Muscle of leg (tissue), 11 donors: Measurements from ENCODE around the gene COL23A1. TPM values are rescaled to one million over a fixed set of nuclear protein-coding genes. Genes with fewer than 3 reads are reported as not detected.
A peak's percentile ranks its signal among the peaks of the same experiment; 100 is the strongest.

Experiments
- DNase-seq: peaks from one replicate; pipeline ENCODE4 v3.0.0; 2013
- H3K27ac ChIP-seq: one replicate; pipeline ENCODE4 v1.5.1; 2013; ENCODE audit warnings: mild to moderate bottlenecking, low read length, control low read depth
- H3K27me3 ChIP-seq: one replicate; pipeline ENCODE4 v1.6.1; 2013; ENCODE audit warnings: low read length; ENCODE audit not compliant: control insufficient read depth, insufficient read depth
- H3K36me3 ChIP-seq: one replicate; pipeline ENCODE4 v1.6.1; 2013; ENCODE audit warnings: low read length; ENCODE audit not compliant: control insufficient read depth, insufficient read depth
- H3K4me1 ChIP-seq: one replicate; pipeline ENCODE4 v1.6.1; 2013; ENCODE audit warnings: low read length; ENCODE audit not compliant: control insufficient read depth, insufficient read depth
- H3K4me3 ChIP-seq: one replicate; pipeline ENCODE4 v1.5.1; 2013; ENCODE audit warnings: low read length, control low read depth
- H3K9me3 ChIP-seq: replicated peaks from 2 replicates; pipeline ENCODE4 v1.6.1; 2013; ENCODE audit warnings: low read depth, low read length; ENCODE audit not compliant: control insufficient read depth
- WGBS: methylation state at CpG from one replicate; pipeline ENCODE4 v1.1.5; 2013; ENCODE audit warnings: missing lambda C conversion rate; ENCODE audit not compliant: insufficient coverage; 5-methylcytosine and 5-hydroxymethylcytosine counted together
- polyA plus RNA-seq, 8 donors: library from polyadenylated mRNA; unstranded; fragments of 120-200 nt; gene quantifications; one replicate each; pipeline versions ENCODE4 v1.2.1 to v1.2.3, GENCODE V29; 2013; ENCODE audit warnings: inconsistent platforms in 1 of 8, low replicate concordance in 1 of 8; ENCODE audit not compliant: insufficient read length in 8 of 8, insufficient read depth in 1 of 8
- total RNA-seq: library from RNA; stranded (reverse); fragments of 120-200 nt; gene quantifications from one replicate; pipeline ENCODE4 v1.2.4, GENCODE V29; 2013

Gene COL23A1
- total and polyA plus RNA-seq, 9 donors: 1.3 to 5.1 (median 3.0) TPM

DNA sequence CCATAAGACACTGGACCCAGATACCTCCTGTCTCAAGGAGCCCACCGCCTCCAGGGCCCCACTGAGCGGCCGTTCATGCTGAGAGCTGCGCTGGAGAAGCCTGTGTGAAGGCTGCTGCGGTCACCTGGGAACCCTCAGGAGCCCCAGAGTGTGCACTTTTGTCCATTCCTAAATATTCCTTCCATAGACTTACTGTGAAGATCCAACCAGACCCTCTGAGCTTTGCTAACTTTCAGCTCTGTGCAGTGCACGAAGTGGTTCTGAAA, 119.5 kb downstream of the COL23A1 start:
- DNase-seq: no peak
- WGBS: 74% methylated on average over 6 of the region's 6 CpGs
- Histone ChIP-seq H3K4me1 (peaks cover 19% of the 10 kb centered on the region), H3K4me3 (no peak overlapping the region), H3K27me3 (peaks cover 5% of the 10 kb centered on the region), H3K27ac (no peak overlapping the region), H3K9me3 (peaks cover 2% of the 10 kb centered on the region), H3K36me3 (no peaks in the 10 kb centered on the region)

DNA sequence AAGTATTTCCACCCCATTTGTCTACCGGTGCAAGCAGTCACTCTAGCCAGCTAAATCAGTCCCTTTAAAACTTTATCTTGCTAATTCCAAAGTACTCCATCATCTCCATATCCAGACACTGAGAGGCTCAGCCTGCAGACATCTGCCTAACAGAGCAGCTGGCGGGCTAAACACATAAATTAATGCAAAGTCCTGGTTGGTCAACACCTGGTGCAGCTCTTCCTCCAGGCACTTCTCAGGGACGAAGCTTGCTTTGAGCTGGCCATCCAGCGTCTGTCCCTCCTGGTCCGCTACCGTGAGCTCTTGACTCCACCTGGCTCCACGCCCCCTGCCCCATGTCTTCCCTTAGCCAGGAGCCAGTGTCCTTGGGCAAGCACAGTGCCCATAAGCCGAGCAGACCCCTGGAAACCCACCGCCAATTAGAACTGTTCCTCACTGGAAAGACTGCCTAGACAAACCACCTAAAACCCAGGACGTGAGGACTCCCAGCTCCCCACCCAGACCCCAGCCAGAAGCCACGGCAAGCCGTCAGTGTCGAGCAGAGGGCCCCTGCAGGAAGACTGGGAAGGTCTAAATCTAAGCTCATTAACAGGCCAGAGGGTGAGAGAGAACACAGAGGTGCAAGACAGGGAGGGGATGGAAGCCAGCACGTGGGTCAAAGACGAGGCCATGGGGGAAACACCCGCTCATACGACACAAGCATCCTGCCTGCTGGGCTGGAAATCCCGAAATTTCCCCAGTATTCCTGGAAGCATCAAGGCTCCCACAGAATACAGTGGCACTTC, 120.0 kb downstream of the COL23A1 start:
- Histone ChIP-seq H3K4me3 (no peak overlapping the region), H3K9me3 (peaks cover 2% of the 10 kb centered on the region), H3K36me3 (no peaks in the 10 kb centered on the region), H3K27me3 (peaks cover 5% of the 10 kb centered on the region), H3K4me1 (peaks cover 19% of the 10 kb centered on the region), H3K27ac (no peak overlapping the region)
- no peak for DNase-seq
- 68% methylated on average over 17 of the region's 18 CpGs for WGBS

DNA sequence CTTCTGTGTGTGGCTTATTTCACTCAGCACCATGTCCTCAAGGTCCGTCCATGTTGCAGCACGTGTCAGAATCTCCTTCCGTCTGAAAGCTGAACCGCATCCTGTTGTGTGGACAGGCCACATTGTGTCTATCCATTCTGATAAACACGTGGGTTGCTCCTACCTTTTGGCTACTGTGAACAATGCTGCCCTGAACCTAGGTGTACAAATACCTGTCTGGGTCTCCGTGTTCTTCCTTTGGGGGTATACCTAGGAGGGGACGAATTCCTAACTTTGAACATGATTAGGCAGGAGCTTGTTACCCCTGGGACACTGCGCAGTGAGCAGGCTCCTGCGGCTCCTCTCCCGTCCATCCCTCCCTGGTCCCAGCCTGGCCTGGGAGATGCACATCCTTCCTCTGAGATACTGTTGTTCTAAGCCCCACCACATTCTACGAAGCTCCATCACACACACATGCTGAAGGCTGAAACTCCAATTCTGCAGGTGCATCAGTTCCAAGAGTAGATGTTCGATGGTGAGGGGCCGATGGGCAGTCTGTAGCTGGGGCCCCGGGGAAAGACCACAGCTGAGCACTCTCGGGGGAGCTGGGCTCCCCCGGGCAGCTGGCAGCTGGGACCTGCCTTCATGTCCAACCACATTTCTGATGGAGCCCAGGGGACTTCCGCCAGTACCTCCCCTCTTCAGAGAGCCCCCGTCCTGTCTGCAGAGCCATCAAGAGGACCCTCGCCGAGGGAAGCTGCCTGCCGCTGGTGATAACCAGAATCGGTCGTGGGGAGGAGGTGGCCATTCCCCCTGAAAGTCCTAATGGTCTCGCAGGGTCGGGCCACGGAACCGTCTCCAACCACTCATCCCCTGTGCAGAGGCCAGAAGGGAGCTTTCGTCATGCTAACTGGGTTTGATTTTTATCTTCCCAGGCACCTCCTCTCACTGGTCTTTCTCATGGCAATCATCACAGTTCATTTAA, 120.9 kb downstream of the COL23A1 start:
- Histone ChIP-seq H3K4me3 (no peak overlapping the region), H3K4me1 (peaks cover 22% of the 10 kb centered on the region), H3K36me3 (no peaks in the 10 kb centered on the region), H3K9me3 (no peaks in the 10 kb centered on the region), H3K27me3 (peaks cover 5% of the 10 kb centered on the region), H3K27ac (no peak overlapping the region)
- DNase-seq: no peak
- 83% methylated on average over 27 of the region's 28 CpGs for WGBS

DNA sequence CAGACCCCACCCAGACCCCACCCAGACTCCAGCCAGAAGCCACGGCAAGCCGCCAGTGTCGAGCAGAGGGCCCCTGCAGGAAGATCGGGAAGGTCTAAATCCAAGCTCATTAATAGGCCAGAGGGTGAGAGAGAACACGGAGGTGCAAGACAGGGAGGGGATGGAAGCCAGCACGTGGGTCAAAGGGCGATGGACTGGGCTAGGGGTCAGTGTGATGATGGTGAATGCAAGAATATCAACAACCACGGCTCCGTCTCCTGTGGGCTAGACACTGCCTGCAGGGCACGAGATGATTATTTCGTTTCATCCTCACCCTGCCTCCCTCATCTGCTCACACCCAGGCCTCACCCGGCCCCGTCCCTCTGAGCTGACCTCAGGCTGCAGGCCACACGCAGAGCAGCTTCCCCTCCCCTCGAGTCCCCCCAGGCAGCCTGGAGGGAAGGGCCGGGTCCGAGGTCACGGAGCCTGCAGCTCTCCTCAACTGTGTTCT, 122.0 kb downstream of the COL23A1 start:
- peaks cover 7% of the 10 kb centered on the region for H3K27me3 ChIP-seq
- no peaks in the 10 kb centered on the region for H3K36me3 ChIP-seq
- no peak overlapping the region for H3K4me3 ChIP-seq
- H3K9me3 ChIP-seq: no peaks in the 10 kb centered on the region
- no peak for DNase-seq
- no peak overlapping the region for H3K27ac ChIP-seq
- 46% methylated on average over 9 of the region's 18 CpGs for WGBS
- H3K4me1 ChIP-seq: peaks cover 22% of the 10 kb centered on the region

DNA sequence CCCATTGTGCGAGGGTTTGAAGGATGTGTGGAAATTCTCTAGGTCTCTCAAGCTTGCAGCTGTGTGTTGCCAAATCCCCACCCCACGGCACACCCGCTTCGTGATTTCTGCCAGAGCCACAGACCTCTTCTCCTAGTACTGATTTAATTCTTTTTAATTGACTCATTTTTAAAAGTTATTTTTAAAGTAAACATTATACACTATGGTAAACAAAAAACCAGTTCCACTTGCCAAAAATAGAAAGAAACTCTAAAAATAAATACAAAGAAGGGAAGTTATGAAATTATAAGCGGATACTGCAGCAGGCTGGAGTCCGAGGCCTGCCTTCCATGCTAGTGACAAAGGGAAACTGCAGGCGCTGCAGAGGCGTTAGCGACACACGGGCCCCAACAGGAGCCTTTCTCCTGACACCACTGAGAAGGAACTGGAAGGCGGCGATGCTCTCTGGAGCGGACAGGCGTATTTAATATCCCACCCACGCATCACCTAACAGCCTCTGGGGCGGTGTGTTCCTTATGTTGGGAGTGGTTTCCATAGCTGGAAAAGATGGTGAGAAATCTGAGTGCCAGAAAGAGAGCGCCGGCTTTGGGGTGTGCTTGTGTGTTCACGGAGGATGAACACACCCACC, 122.5 kb downstream of the COL23A1 start:
- H3K4me1 ChIP-seq: peaks cover 24% of the 10 kb centered on the region
- H3K4me3 ChIP-seq: no peak overlapping the region
- 14% methylated on average over 6 of the region's 19 CpGs for WGBS
- no peaks in the 10 kb centered on the region for H3K9me3 ChIP-seq
- no peaks in the 10 kb centered on the region for H3K36me3 ChIP-seq
- DNase-seq: peak; percentile 85
- H3K27ac ChIP-seq: peak overlapping the region; percentile 31
- peaks cover 7% of the 10 kb centered on the region for H3K27me3 ChIP-seq

DNA sequence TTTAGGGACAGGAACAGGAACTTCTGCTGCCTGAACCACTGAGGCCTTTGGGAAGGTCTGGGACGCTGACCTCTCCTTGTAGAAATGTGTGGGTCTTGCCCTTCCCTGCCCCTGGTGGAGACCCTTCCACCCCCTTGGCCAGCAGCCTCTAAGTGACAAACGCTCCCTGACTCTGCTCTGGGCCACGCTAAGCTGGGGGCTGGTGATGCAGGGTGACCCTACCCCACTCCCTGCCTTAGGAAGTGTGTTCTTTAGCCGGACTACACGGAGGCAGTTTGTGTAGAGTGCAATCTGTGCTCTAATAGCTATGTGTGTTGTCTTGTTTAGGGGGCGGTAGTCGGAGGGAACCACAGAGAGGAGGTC, 123.0 kb downstream of the COL23A1 start:
- Histone ChIP-seq H3K4me3 (no peak overlapping the region), H3K9me3 (no peaks in the 10 kb centered on the region), H3K27me3 (peaks cover 7% of the 10 kb centered on the region), H3K36me3 (no peaks in the 10 kb centered on the region), H3K4me1 (peaks cover 24% of the 10 kb centered on the region), H3K27ac (peak overlapping the region; percentile 31)
- 46% methylated on average over 4 of the region's 7 CpGs for WGBS
- DNase-seq: no peak

DNA sequence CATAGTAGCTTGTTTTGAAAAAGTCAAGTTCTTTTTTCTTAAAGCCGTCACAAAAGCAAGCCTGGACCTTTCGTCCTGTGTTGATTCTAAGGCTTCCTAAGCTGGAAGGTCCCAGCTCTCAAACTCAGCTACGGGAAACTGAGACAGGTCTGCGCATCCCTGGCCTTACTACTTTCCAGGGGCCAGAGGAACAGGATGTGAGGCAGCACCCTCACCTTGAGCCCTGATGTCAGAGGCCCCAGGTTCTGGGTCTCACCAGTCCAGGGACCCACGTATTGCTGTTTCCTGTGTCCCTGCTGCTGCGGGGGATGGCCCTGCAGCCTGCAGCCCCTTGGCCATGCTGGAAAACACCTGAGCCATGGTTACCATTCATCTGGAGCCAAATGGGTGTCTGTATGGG, 123.9 kb downstream of the COL23A1 start:
- Histone ChIP-seq H3K4me3 (no peak overlapping the region), H3K4me1 (peaks cover 27% of the 10 kb centered on the region), H3K27me3 (peaks cover 7% of the 10 kb centered on the region), H3K9me3 (no peaks in the 10 kb centered on the region), H3K36me3 (no peaks in the 10 kb centered on the region), H3K27ac (no peak overlapping the region)
- no peak for DNase-seq
- 92% methylated on average over 6 of the region's 6 CpGs for WGBS

DNA sequence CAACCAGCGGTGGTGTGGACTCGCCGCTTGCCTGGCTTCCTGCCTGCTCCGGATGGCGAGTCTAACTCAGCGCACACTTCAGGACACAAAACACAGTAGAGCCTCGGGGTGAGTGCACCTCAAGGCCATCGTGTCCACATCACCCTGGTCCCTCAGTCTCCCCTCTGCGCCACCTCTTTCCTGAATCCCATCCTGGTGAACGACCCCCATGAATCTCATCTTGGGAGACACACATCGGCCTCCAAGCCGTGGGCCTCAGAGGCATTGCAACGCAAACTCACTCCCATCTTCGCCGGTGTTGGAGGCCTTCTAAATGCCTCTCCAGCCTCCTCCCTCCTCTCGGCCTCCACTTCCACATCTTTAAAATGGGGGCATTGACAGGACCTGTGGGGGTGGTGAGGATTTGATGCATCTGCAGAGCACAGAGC, 124.3 kb downstream of the COL23A1 start:
- Histone ChIP-seq H3K9me3 (no peaks in the 10 kb centered on the region), H3K27me3 (peaks cover 7% of the 10 kb centered on the region), H3K4me3 (no peak overlapping the region), H3K27ac (no peak overlapping the region), H3K4me1 (peaks cover 30% of the 10 kb centered on the region), H3K36me3 (no peaks in the 10 kb centered on the region)
- DNase-seq: no peak
- 88% methylated on average over 11 of the region's 16 CpGs for WGBS

DNA sequence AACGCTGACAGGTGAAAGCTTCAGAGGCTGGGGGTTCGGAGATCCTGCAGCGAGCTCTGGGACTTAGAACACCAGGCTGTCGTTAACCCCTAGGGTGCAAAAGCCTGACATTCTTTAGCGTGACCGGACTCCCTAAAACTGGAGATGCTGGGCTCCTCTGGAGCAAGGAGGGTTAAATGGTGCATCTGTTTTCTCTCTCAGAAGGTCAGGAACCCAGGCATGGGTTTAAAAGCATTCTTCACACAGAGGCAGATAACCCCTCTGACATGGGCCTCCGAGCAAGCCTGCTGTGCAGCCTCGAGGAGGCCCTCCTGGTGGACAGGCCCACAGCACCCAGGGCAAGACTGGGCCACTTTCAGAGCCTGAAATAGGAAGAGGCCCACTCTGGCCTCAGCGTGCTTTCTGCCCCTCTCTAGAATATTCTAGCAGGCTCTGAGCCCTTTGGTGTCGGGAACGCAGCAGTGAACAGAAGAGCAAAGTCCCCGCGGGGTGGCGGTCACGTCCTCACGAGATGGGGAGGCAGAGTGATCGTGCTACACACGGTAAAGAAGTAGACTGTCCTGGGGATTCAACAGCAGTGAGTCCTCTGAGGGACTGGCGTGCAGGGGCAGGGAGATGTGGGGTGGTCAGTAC, 124.8 kb downstream of the COL23A1 start:
- Histone ChIP-seq H3K4me1 (peaks cover 32% of the 10 kb centered on the region), H3K27ac (no peak overlapping the region), H3K4me3 (no peak overlapping the region), H3K36me3 (no peaks in the 10 kb centered on the region), H3K27me3 (peaks cover 5% of the 10 kb centered on the region), H3K9me3 (no peaks in the 10 kb centered on the region)
- WGBS: 78% methylated on average over 19 of the region's 19 CpGs
- DNase-seq: no peak
